GM18499 (cell line): ENCODE data around the gene BSND.

Experiments used
- ATAC-seq: cut with Tn5 transposase; IDR thresholded peaks from one replicate; pipeline ENCODE4 v1.9.1; 2021; ENCODE audit warnings: moderate number of reproducible peaks; ENCODE audit not compliant: insufficient read depth, unreplicated experiment

BSND gene

GRCh38 chr1:54990916-54991315 is 7.8 kb upstream of the BSND start:
- no peak for ATAC-seq

- ATAC-seq: no peak
Measured at GRCh38 chr1:54991939-54992338, 6.8 kb upstream of the BSND start.

GRCh38 chr1:54993140-54993539 is 5.6 kb upstream of the BSND start:
- ATAC-seq: no peak

GRCh38 chr1:54994355-54994990 is 4.3 kb upstream of the BSND start:
- ATAC-seq: no peak

GRCh38 chr1:54995013-54995760 is 3.5 kb upstream of the BSND start:
- ATAC-seq: no peak

- ATAC-seq: no peak
Measured at GRCh38 chr1:54995835-54996234, 2.9 kb upstream of the BSND start.

- no peak for ATAC-seq
Measured at GRCh38 chr1:54996359-54996868, 2.3 kb upstream of the BSND start.

GRCh38 chr1:54996869-54997710 is 1.6 kb upstream of the BSND start:
- ATAC-seq: no peak

GRCh38 chr1:54997711-54997986 is 1.1 kb upstream of the BSND start:
- ATAC-seq: no peak

- ATAC-seq: no peak
Measured at GRCh38 chr1:54998100-54998499, 633 bp upstream of the BSND start.

GRCh38 chr1:55000110-55001085 is 1.7 kb downstream of the BSND start:
- no peak for ATAC-seq

GRCh38 chr1:55001311-55001710 is 2.6 kb downstream of the BSND start:
- no peak for ATAC-seq

GRCh38 chr1:55002686-55003085 is 4.0 kb downstream of the BSND start:
- ATAC-seq: no peak

GRCh38 chr1:55005351-55006140 is 6.8 kb downstream of the BSND start:
- no peak for ATAC-seq

- no peak for ATAC-seq
Measured at GRCh38 chr1:55006931-55007330, 8.2 kb downstream of the BSND start.

GRCh38 chr1:55007625-55008024 is 8.9 kb downstream of the BSND start:
- ATAC-seq: no peak

GRCh38 chr1:55010194-55010886 is 11.6 kb downstream of the BSND start:
- no peak for ATAC-seq

GRCh38 chr1:55010887-55011217 is 12.1 kb downstream of the BSND start:
- no peak for ATAC-seq

GRCh38 chr1:55012661-55013060 is 13.9 kb downstream of the BSND start:
- ATAC-seq: no peak
